WTC11 (cell line): ENCODE measurements around the gene ZNF554.

Experiments
- CBFB ChIP-seq: sonication (generic); formaldehyde crosslinking; IDR thresholded peaks from 2 replicates; pipeline ENCODE4 v1.8.1; 2022; ENCODE audit warnings: mild to moderate bottlenecking, low read depth, missing genetic modification reagents
- ETV6 ChIP-seq: sonication (generic); formaldehyde crosslinking; IDR thresholded peaks from 2 replicates; pipeline ENCODE4 v1.8.1; 2022; ENCODE audit warnings: mild to moderate bottlenecking, missing genetic modification reagents
- MXD4 ChIP-seq: fragments of 250-450 bp; sonication (Bioruptor Pico); IDR thresholded peaks from 2 replicates; pipeline ENCODE4 v1.8.0; 2021; ENCODE audit warnings: mild to moderate bottlenecking, moderate library complexity, borderline replicate concordance
- NR1H2 ChIP-seq: sonication (generic); formaldehyde crosslinking; IDR thresholded peaks from 2 replicates; pipeline ENCODE4 v1.9.0; 2021; ENCODE audit warnings: mild to moderate bottlenecking, moderate library complexity, missing genetic modification reagents
- TCF7 ChIP-seq: sonication (generic); formaldehyde crosslinking; IDR thresholded peaks from 2 replicates; pipeline ENCODE4 v1.8.0; 2022; ENCODE audit warnings: mild to moderate bottlenecking, low read depth, missing genetic modification reagents, moderate library complexity
- ZNF671 ChIP-seq: fragments of 250-450 bp; sonication (Bioruptor Pico); IDR thresholded peaks from 2 replicates; pipeline ENCODE4 v1.8.0; 2021; ENCODE audit warnings: mild to moderate bottlenecking
- TF ChIP-seq, protein P1 (sequence below): sonication (generic); formaldehyde crosslinking; IDR thresholded peaks from 2 replicates; pipeline ENCODE4 v1.8.0; 2022; ENCODE audit warnings: mild to moderate bottlenecking, missing genetic modification reagents
- TF ChIP-seq, protein P2 (sequence below): fragments of 200-600 bp; IDR thresholded peaks from 2 replicates; pipeline ENCODE4 v1.8.0; 2022; ENCODE audit warnings: antibody characterized with exemption
- TF ChIP-seq, protein P3 (sequence below): sonication (generic); formaldehyde crosslinking; IDR thresholded peaks from 2 replicates; pipeline ENCODE4 v1.8.0; 2022; ENCODE audit warnings: mild to moderate bottlenecking, missing genetic modification reagents
- TF ChIP-seq, protein P4 (sequence below): fragments of 250-450 bp; sonication (Bioruptor Pico); IDR thresholded peaks from 2 replicates; pipeline ENCODE4 v1.9.0; 2021; ENCODE audit warnings: mild to moderate bottlenecking

DNA sequence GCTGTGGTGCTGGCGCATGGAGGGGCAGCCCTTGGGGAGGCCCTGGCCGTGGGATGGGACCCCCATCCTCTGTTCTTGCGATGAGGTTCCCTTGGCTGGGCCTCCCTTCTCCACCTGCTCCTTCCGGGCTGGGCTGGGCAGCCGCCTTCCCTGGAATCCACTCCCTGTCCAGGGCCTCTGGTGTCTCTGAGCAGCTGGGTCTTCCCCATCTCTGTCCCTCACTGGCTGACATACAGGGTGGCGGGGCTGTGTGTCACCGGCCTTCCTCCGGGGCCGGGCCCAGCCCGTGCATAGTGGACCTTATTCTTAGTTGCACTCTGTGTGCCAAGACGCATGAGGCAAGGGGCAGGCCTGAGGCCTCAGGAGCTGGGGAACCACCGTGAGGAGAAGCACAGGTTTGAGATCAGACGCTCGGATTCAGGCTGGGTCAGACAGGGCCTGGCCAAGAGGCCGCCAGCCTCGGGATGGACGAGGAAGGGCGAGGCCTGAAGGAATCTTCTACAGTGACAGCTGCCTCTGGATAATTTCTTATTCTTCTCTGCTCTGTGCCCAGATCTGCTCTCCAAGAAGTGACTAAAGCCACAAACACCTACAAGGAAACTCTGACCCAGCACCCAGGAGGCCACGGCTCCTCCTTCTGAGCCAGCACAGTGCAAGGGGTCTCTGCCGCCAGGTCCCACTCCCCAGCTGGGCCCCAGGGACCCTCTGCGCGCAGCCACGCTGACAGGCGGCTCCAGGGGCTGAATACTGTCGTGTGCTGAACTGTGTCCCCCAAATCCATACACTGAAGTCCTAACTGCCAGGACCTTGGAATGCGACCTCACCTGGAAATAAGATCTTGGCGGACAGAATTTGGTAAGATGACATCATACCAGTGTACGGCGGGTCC is 47.6 kb upstream of the ZNF554 start:
- no peak for TF ChIP-seq CBFB (CRISPR knock-in tag)
- TF ChIP-seq, protein P1, sequence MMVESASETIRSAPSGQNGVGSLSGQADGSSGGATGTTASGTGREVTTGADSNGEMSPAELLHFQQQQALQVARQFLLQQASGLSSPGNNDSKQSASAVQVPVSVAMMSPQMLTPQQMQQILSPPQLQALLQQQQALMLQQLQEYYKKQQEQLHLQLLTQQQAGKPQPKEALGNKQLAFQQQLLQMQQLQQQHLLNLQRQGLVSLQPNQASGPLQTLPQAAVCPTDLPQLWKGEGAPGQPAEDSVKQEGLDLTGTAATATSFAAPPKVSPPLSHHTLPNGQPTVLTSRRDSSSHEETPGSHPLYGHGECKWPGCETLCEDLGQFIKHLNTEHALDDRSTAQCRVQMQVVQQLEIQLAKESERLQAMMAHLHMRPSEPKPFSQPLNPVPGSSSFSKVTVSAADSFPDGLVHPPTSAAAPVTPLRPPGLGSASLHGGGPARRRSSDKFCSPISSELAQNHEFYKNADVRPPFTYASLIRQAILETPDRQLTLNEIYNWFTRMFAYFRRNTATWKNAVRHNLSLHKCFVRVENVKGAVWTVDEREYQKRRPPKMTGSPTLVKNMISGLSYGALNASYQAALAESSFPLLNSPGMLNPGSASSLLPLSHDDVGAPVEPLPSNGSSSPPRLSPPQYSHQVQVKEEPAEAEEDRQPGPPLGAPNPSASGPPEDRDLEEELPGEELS = no peak
- TF ChIP-seq TCF7 (CRISPR knock-in tag) = no peak
- TF ChIP-seq, protein P2, sequence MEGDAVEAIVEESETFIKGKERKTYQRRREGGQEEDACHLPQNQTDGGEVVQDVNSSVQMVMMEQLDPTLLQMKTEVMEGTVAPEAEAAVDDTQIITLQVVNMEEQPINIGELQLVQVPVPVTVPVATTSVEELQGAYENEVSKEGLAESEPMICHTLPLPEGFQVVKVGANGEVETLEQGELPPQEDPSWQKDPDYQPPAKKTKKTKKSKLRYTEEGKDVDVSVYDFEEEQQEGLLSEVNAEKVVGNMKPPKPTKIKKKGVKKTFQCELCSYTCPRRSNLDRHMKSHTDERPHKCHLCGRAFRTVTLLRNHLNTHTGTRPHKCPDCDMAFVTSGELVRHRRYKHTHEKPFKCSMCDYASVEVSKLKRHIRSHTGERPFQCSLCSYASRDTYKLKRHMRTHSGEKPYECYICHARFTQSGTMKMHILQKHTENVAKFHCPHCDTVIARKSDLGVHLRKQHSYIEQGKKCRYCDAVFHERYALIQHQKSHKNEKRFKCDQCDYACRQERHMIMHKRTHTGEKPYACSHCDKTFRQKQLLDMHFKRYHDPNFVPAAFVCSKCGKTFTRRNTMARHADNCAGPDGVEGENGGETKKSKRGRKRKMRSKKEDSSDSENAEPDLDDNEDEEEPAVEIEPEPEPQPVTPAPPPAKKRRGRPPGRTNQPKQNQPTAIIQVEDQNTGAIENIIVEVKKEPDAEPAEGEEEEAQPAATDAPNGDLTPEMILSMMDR = no peak
- TF ChIP-seq, protein P3, sequence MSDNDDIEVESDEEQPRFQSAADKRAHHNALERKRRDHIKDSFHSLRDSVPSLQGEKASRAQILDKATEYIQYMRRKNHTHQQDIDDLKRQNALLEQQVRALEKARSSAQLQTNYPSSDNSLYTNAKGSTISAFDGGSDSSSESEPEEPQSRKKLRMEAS = no peak
- no peak for TF ChIP-seq ZNF671 (CRISPR knock-in tag)
- TF ChIP-seq ETV6 (CRISPR knock-in tag) = no peak
- TF ChIP-seq MXD4 (CRISPR knock-in tag) = no peak
- TF ChIP-seq, protein P4, sequence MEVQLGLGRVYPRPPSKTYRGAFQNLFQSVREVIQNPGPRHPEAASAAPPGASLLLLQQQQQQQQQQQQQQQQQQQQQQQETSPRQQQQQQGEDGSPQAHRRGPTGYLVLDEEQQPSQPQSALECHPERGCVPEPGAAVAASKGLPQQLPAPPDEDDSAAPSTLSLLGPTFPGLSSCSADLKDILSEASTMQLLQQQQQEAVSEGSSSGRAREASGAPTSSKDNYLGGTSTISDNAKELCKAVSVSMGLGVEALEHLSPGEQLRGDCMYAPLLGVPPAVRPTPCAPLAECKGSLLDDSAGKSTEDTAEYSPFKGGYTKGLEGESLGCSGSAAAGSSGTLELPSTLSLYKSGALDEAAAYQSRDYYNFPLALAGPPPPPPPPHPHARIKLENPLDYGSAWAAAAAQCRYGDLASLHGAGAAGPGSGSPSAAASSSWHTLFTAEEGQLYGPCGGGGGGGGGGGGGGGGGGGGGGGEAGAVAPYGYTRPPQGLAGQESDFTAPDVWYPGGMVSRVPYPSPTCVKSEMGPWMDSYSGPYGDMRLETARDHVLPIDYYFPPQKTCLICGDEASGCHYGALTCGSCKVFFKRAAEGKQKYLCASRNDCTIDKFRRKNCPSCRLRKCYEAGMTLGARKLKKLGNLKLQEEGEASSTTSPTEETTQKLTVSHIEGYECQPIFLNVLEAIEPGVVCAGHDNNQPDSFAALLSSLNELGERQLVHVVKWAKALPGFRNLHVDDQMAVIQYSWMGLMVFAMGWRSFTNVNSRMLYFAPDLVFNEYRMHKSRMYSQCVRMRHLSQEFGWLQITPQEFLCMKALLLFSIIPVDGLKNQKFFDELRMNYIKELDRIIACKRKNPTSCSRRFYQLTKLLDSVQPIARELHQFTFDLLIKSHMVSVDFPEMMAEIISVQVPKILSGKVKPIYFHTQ (CRISPR knock-in tag) = no peak
- TF ChIP-seq NR1H2 (CRISPR knock-in tag) = no peak
